HG03175 (cell line): ENCODE results near the gene ADNP.

Experiments
- ATAC-seq: cut with Tn5 transposase; IDR thresholded peaks from one replicate; pipeline ENCODE4 v1.9.1; 2021; ENCODE audit warnings: mild to moderate bottlenecking, moderate library complexity; ENCODE audit not compliant: unreplicated experiment

The ADNP gene

GRCh38 chr20:50932691-50933280, 1.5 kb upstream of the ADNP start:
- ATAC-seq: no peak

- ATAC-seq: no peak
Observed at GRCh38 chr20:50932016-50932485, 814 bp upstream of the ADNP start.

GRCh38 chr20:50930976-50931305, 296 bp downstream of the ADNP start:
- ATAC-seq: peak; percentile 19

GRCh38 chr20:50930139-50930975, 880 bp downstream of the ADNP start:
- ATAC-seq: peak; percentile 5

- ATAC-seq: peak; percentile 61
Observed at GRCh38 chr20:50929299-50930138, 1.7 kb downstream of the ADNP start.

GRCh38 chr20:50928469-50928868, 2.8 kb downstream of the ADNP start:
- no peak for ATAC-seq

- ATAC-seq: no peak
Observed at GRCh38 chr20:50926530-50926929, 4.7 kb downstream of the ADNP start.

GRCh38 chr20:50924261-50924920, 6.8 kb downstream of the ADNP start:
- no peak for ATAC-seq

- ATAC-seq: no peak
Observed at GRCh38 chr20:50921803-50922501, 9.3 kb downstream of the ADNP start.

- peak; percentile 43 for ATAC-seq
Observed at GRCh38 chr20:50920997-50921396, 10.2 kb downstream of the ADNP start.

- ATAC-seq: no peak
Observed at GRCh38 chr20:50919567-50919966, 11.7 kb downstream of the ADNP start.

GRCh38 chr20:50918403-50918802, 12.8 kb downstream of the ADNP start:
- no peak for ATAC-seq

GRCh38 chr20:50916934-50917333, 14.3 kb downstream of the ADNP start:
- no peak for ATAC-seq

GRCh38 chr20:50916257-50916656, 15.0 kb downstream of the ADNP start:
- ATAC-seq: no peak

- ATAC-seq: no peak
Observed at GRCh38 chr20:50915424-50915823, 15.8 kb downstream of the ADNP start.

GRCh38 chr20:50913690-50914375, 17.4 kb downstream of the ADNP start:
- no peak for ATAC-seq

GRCh38 chr20:50911716-50912115, 19.5 kb downstream of the ADNP start:
- ATAC-seq: no peak

- ATAC-seq: no peak
Observed at GRCh38 chr20:50911030-50911429, 20.2 kb downstream of the ADNP start.

- ATAC-seq: no peak
Observed at GRCh38 chr20:50909413-50909812, 21.8 kb downstream of the ADNP start.

- no peak for ATAC-seq
Observed at GRCh38 chr20:50904067-50904570, 27.1 kb downstream of the ADNP start.
